Ishikawa (cell line): ENCODE results near the gene STUM.

Source experiments
- CEBPB ChIP-seq: IDR thresholded peaks from 2 replicates; pipeline ENCODE4 v1.6.1; 2012
- CREB1 ChIP-seq: IDR thresholded peaks from 2 replicates; pipeline ENCODE4 v1.6.1; 2012; ENCODE audit warnings: low read depth
- EGR1 ChIP-seq: IDR thresholded peaks from 2 replicates; pipeline ENCODE4 v1.6.1; 2012
- EP300 ChIP-seq: IDR thresholded peaks from 2 replicates; pipeline ENCODE4 v1.6.1; 2012; ENCODE audit warnings: borderline replicate concordance
- FOXM1 ChIP-seq: IDR thresholded peaks from 2 replicates; pipeline ENCODE4 v1.6.1; 2012; ENCODE audit warnings: low read depth, borderline replicate concordance
- NFIC ChIP-seq: IDR thresholded peaks from 2 replicates; pipeline ENCODE4 v1.6.1; 2012
- RAD21 ChIP-seq: IDR thresholded peaks from 2 replicates; pipeline ENCODE4 v1.6.1; 2012; ENCODE audit warnings: low read depth
- REST ChIP-seq: IDR thresholded peaks from 2 replicates; pipeline ENCODE4 v1.6.1; 2012; ENCODE audit warnings: low read depth, mild to moderate bottlenecking
- TAF1 ChIP-seq: IDR thresholded peaks from 2 replicates; pipeline ENCODE4 v1.6.1; 2012; ENCODE audit warnings: low read depth, mild to moderate bottlenecking
- TCF12 ChIP-seq: IDR thresholded peaks from 2 replicates; pipeline ENCODE4 v1.6.1; 2012; ENCODE audit warnings: low read depth
- TEAD4 ChIP-seq: IDR thresholded peaks from 2 replicates; pipeline ENCODE4 v1.6.1; 2012
- YY1 ChIP-seq: IDR thresholded peaks from 2 replicates; pipeline ENCODE4 v1.6.1; 2012; ENCODE audit warnings: low read depth
- ZBTB7A ChIP-seq: IDR thresholded peaks from 2 replicates; pipeline ENCODE4 v1.6.1; 2012; ENCODE audit warnings: low read depth
- TF ChIP-seq, protein P1 (sequence below): IDR thresholded peaks from 2 replicates; pipeline ENCODE4 v1.6.1; 2012
- TF ChIP-seq, protein P2 (sequence below): IDR thresholded peaks from 2 replicates; pipeline ENCODE4 v1.6.1; 2012

Gene STUM

DNA sequence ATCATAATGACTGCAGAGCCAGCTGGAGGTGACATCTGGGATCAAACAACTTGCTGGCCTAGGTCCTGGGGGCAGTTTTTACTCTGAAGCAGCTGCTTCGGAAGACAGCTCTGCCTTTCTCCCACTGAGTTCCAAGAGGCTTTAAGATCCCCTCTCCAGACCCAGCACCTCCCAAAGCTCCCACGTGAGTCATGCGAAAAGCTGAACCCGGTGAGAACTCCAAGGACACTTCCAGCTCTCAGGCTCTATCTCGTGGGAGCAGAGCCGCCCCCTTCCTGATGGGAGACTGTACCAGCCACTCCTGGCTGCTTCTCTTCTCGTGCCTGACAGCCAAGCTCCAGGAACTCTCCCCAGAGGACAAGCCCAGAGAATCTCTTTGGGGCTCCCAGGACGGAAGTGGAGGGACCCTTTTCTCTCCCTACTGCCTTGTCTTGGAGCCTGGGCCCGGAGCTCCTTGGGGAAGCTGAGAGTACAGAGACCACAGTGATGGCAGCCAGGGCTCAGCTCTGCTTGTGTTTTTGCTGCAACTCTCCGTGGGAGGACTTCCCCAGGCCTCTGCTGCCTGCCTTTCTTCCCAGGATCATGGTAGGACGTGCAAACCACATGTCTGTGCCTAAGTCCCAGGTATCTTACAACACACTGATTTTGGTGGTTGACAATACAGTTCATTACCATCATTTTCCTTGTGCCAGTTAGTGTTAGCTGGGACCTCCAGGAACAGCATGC is 40.6 kb downstream of the STUM start:
- TF ChIP-seq, protein P1, sequence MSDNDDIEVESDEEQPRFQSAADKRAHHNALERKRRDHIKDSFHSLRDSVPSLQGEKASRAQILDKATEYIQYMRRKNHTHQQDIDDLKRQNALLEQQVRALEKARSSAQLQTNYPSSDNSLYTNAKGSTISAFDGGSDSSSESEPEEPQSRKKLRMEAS = no peak

GRCh38 chr1:226590614-226591013 is 42.0 kb downstream of the STUM start:
- TF ChIP-seq, protein P1 = no peak
- TF ChIP-seq, protein P2, sequence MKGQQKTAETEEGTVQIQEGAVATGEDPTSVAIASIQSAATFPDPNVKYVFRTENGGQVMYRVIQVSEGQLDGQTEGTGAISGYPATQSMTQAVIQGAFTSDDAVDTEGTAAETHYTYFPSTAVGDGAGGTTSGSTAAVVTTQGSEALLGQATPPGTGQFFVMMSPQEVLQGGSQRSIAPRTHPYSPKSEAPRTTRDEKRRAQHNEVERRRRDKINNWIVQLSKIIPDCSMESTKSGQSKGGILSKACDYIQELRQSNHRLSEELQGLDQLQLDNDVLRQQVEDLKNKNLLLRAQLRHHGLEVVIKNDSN = no peak
- TF ChIP-seq EGR1 (no peak), FOXM1 (no peak), TAF1 (no peak), TCF12 (no peak), EP300 (no peak), RAD21 (no peak), ZBTB7A (no peak), TEAD4 (no peak), CEBPB (no peak), YY1 (no peak), NFIC (no peak), CREB1 (no peak), REST (no peak)

- TF ChIP-seq CEBPB (no peak), CREB1 (no peak), REST (no peak), YY1 (no peak), TEAD4 (no peak), NFIC (no peak), ZBTB7A (no peak), EP300 (no peak), TCF12 (no peak), FOXM1 (no peak)
- TF ChIP-seq, protein P1 = no peak
- TF ChIP-seq, protein P2 = no peak
Observed at GRCh38 chr1:226593541-226593940, 45.0 kb downstream of the STUM start.

- TF ChIP-seq NFIC (no peak), RAD21 (no peak), FOXM1 (no peak), REST (no peak), EP300 (no peak), YY1 (no peak), EGR1 (no peak), TAF1 (no peak), TCF12 (no peak), CEBPB (no peak), TEAD4 (no peak), ZBTB7A (no peak), CREB1 (no peak)
- TF ChIP-seq, protein P1 = no peak
- TF ChIP-seq, protein P2 = no peak
Observed at GRCh38 chr1:226596531-226597165, 48.1 kb downstream of the STUM start.
